A673 (cell line): ENCODE measurements around the gene TRIM74. TPM values are rescaled to one million over a fixed set of nuclear protein-coding genes. Genes with fewer than 3 reads are reported as not detected.
A peak's percentile ranks its signal among the peaks of the same experiment; 100 is the strongest.
"Not testable (repeated sequence)": the region's sequence is repeated elsewhere in the genome, so short reads cannot be mapped to it uniquely, and the experiment has no call there.

ENCODE experiments used
- BruUV-seq: library from RNA; stranded (reverse); fragments of 400-500 nt; replicated peaks from 2 replicates; lab custom pipeline; 2021; lab: Mats Ljungman, UMichigan
- CTCF ChIA-PET: fragments of 300-600 bp; sonication (Branson Sonifier 250); formaldehyde crosslinking; loops from one replicate; lab custom pipeline; 2022; ENCODE audit warnings: antibody characterized with exemption; lab: Charles Lee
- POLR2A ChIA-PET: fragments of 300-600 bp; sonication (Branson Sonifier 250); formaldehyde crosslinking; loops from one replicate; lab custom pipeline; 2022; ENCODE audit warnings: antibody characterized with exemption; ENCODE audit not compliant: low non-redundant PET; lab: Charles Lee
- DNase-seq: peaks from one replicate; pipeline ENCODE4 v3.0.0-alpha.2; 2015; ENCODE audit warnings: low spot score
- H3K27ac ChIP-seq: fragments of 200-600 bp; sonication (generic); 2 replicates; pipeline ENCODE4 v1.5.1; 2016; ENCODE audit warnings: mixed run types, low read depth, mild to moderate bottlenecking, mixed read lengths, antibody characterized with exemption, low read length; ENCODE audit not compliant: poor library complexity, severe bottlenecking
- H3K27me3 ChIP-seq: fragments of 200-600 bp; sonication (generic); replicated peaks from 2 replicates; pipeline ENCODE4 v1.6.1; 2017; ENCODE audit warnings: mixed run types, low read depth, mild to moderate bottlenecking, mixed read lengths, antibody characterized with exemption, low read length; ENCODE audit not compliant: insufficient read depth, poor library complexity
- H3K36me3 ChIP-seq: fragments of 200-600 bp; sonication (generic); 2 replicates; pipeline ENCODE4 v1.6.1; 2016; ENCODE audit warnings: mixed run types, mild to moderate bottlenecking, mixed read lengths, antibody characterized with exemption, low read length; ENCODE audit not compliant: insufficient read depth, poor library complexity, severe bottlenecking
- H3K4me1 ChIP-seq: fragments of 200-600 bp; sonication (generic); 2 replicates; pipeline ENCODE4 v1.6.1; 2017; ENCODE audit warnings: mixed run types, mild to moderate bottlenecking, mixed read lengths, antibody characterized with exemption, low read length; ENCODE audit not compliant: insufficient read depth, poor library complexity, severe bottlenecking
- H3K4me3 ChIP-seq: fragments of 200-600 bp; sonication (generic); 2 replicates; pipeline ENCODE4 v1.5.1; 2016; ENCODE audit warnings: low read depth, mixed run types, mild to moderate bottlenecking, mixed read lengths, low read length; ENCODE audit not compliant: poor library complexity, severe bottlenecking
- H3K9me3 ChIP-seq: fragments of 200-600 bp; sonication (generic); 2 replicates; pipeline ENCODE4 v1.6.1; 2016; ENCODE audit warnings: mixed run types, low read depth, mild to moderate bottlenecking, mixed read lengths, antibody characterized with exemption, low read length; ENCODE audit not compliant: poor library complexity, severe bottlenecking
- intact Hi-C: fragments of 100-400 bp; cut with micrococcal nuclease; formaldehyde crosslinking; loops from one replicate; pipeline ENCODE4 v1.10.0; 2022; ENCODE audit not compliant: unreplicated experiment
- total RNA-seq: library from RNA; stranded (reverse); gene quantifications from 2 replicates; pipeline ENCODE4 v1.2.3, GENCODE V29; 2021

Gene TRIM74
- total RNA-seq, 1 experiment from 2014 or later, result not detected

GRCh38 chr7:72954563-72955198, 14.6 kb downstream of the TRIM74 start:
- H3K4me3 ChIP-seq, result peak overlapping the region; percentile 31
- H3K36me3 ChIP-seq, POLR2A ChIA-PET, H3K27ac ChIP-seq, DNase-seq, H3K9me3 ChIP-seq, H3K4me1 ChIP-seq, intact Hi-C loops, BruUV-seq, H3K27me3 ChIP-seq: not testable (repeated sequence)
- CTCF ChIA-PET, result interaction anchor here (0.7 kb wide), 1 partner anchor 1320 kb away, joined by 3 read pairs; no protein-coding TSS in a partner anchor

GRCh38 chr7:72953901-72954562, 15.2 kb downstream of the TRIM74 start:
- H3K4me1 ChIP-seq, H3K36me3 ChIP-seq, POLR2A ChIA-PET, H3K9me3 ChIP-seq, H3K27ac ChIP-seq, CTCF ChIA-PET, intact Hi-C loops, H3K27me3 ChIP-seq, DNase-seq: not testable (repeated sequence)
- peak overlapping the region; percentile 31 for H3K4me3 ChIP-seq
- BruUV-seq, result TSS peak; percentile 71

GRCh38 chr7:72950432-72950831, 18.8 kb downstream of the TRIM74 start:
- H3K27me3 ChIP-seq, POLR2A ChIA-PET, H3K4me1 ChIP-seq, DNase-seq, H3K27ac ChIP-seq, CTCF ChIA-PET, H3K9me3 ChIP-seq, H3K4me3 ChIP-seq, intact Hi-C loops, BruUV-seq, H3K36me3 ChIP-seq: not testable (repeated sequence)

- H3K9me3 ChIP-seq, H3K4me3 ChIP-seq, H3K27ac ChIP-seq, DNase-seq, CTCF ChIA-PET, BruUV-seq, H3K36me3 ChIP-seq, POLR2A ChIA-PET, H3K4me1 ChIP-seq, H3K27me3 ChIP-seq, intact Hi-C loops: not testable (repeated sequence)
These were observed 19.6 kb downstream of the TRIM74 start for GRCh38 chr7:72949686-72950085.

GRCh38 chr7:72949276-72949675, 20.0 kb downstream of the TRIM74 start:
- intact Hi-C loops, DNase-seq, H3K4me3 ChIP-seq, BruUV-seq, H3K9me3 ChIP-seq, H3K27me3 ChIP-seq, H3K4me1 ChIP-seq, POLR2A ChIA-PET, H3K27ac ChIP-seq, H3K36me3 ChIP-seq, CTCF ChIA-PET: not testable (repeated sequence)

- intact Hi-C loops, DNase-seq, BruUV-seq, POLR2A ChIA-PET, H3K4me3 ChIP-seq, H3K27ac ChIP-seq, H3K36me3 ChIP-seq, H3K4me1 ChIP-seq, H3K9me3 ChIP-seq, CTCF ChIA-PET, H3K27me3 ChIP-seq: not testable (repeated sequence)
These were observed 20.6 kb downstream of the TRIM74 start for GRCh38 chr7:72948714-72949113.
